WERI-Rb-1 (cell line): ENCODE measurements around the gene KIRREL3.

Source experiments
- DNase-seq: peaks from one replicate; pipeline ENCODE4 v3.0.0-alpha.2; 2020
- H3K27ac ChIP-seq: fragments of 250-450 bp; sonication (Bioruptor Pico); 2 replicates; pipeline ENCODE4 v1.5.1; 2020; ENCODE audit warnings: mild to moderate bottlenecking, moderate library complexity
- H3K27me3 ChIP-seq: fragments of 250-450 bp; sonication (Bioruptor Pico); 2 replicates; pipeline ENCODE4 v1.5.1; 2021; ENCODE audit warnings: mild to moderate bottlenecking, low read depth, moderate library complexity; ENCODE audit not compliant: insufficient read depth, severe bottlenecking
- H3K36me3 ChIP-seq: fragments of 250-450 bp; sonication (Bioruptor Pico); 2 replicates; pipeline ENCODE4 v1.5.1; 2020; ENCODE audit warnings: mild to moderate bottlenecking, moderate library complexity
- H3K4me3 ChIP-seq: 2 replicates; pipeline ENCODE4 v1.5.1; 2011; ENCODE audit warnings: low read depth, mild to moderate bottlenecking, control low read depth, low read length
- H3K9me3 ChIP-seq: fragments of 250-450 bp; sonication (Bioruptor Pico); 2 replicates; pipeline ENCODE4 v1.5.1; 2021; ENCODE audit warnings: mild to moderate bottlenecking, moderate library complexity; ENCODE audit not compliant: severe bottlenecking
- TF ChIP-seq, protein P1 (sequence below): IDR thresholded peaks from 2 replicates; pipeline ENCODE4 v1.5.1; 2011; ENCODE audit warnings: low read depth, mild to moderate bottlenecking, control low read depth, inconsistent platforms, low read length

The KIRREL3 gene

DNA sequence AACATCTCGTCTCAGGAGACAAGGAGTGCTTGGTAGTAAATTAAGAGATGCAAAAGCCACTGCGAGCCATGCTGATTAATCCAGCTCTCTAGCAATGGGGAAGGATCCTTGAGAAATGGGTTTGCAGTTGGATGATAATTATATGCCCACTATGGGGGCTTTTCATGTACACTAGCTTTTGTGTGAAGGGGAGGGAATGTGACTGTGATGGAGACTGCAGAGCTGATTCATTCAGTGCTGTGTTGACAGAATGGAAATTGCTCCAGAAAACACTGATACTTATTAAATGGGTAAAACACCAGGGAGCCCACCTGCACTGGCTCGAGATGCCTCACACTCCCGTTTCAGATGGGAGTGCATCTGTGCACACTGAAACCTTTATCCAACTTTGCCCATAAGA, 37.0 kb upstream of the KIRREL3 start:
- DNase-seq = no peak
- H3K27me3 ChIP-seq = no peaks in the 10 kb centered on the region
- TF ChIP-seq, protein P1, sequence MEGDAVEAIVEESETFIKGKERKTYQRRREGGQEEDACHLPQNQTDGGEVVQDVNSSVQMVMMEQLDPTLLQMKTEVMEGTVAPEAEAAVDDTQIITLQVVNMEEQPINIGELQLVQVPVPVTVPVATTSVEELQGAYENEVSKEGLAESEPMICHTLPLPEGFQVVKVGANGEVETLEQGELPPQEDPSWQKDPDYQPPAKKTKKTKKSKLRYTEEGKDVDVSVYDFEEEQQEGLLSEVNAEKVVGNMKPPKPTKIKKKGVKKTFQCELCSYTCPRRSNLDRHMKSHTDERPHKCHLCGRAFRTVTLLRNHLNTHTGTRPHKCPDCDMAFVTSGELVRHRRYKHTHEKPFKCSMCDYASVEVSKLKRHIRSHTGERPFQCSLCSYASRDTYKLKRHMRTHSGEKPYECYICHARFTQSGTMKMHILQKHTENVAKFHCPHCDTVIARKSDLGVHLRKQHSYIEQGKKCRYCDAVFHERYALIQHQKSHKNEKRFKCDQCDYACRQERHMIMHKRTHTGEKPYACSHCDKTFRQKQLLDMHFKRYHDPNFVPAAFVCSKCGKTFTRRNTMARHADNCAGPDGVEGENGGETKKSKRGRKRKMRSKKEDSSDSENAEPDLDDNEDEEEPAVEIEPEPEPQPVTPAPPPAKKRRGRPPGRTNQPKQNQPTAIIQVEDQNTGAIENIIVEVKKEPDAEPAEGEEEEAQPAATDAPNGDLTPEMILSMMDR = no peak

DNA sequence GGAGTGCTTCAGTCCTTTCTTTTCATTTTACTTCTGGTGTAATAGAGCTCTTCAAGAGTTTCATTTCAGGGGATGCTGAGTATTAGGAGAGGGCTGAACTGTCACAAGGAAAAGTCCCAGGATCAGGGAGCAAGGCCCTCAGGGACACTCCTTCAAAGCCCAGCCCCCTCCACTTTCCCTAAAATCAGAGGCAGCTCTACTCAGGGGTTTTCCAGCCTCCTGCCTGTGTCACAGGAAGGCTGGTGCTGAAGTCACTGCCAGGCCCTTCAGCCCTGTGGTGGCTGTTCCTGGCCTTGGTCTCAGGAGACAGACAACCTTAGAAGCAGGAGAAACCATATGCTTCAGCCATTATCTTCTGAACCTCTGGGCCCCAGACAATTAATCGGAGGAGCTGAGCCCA, 36.4 kb upstream of the KIRREL3 start:
- Histone ChIP-seq H3K4me3 (no peak overlapping the region), H3K27ac (no peak overlapping the region), H3K27me3 (no peaks in the 10 kb centered on the region), H3K36me3 (no peaks in the 10 kb centered on the region), H3K9me3 (no peaks in the 10 kb centered on the region)
- DNase-seq = peak; percentile 9
- TF ChIP-seq, protein P1 = no peak

More for the DNA sequence above, 37.0 kb upstream of the KIRREL3 start:
- Histone ChIP-seq H3K27ac (no peak overlapping the region), H3K36me3 (no peaks in the 10 kb centered on the region), H3K9me3 (no peaks in the 10 kb centered on the region), H3K4me3 (no peak overlapping the region)

DNA sequence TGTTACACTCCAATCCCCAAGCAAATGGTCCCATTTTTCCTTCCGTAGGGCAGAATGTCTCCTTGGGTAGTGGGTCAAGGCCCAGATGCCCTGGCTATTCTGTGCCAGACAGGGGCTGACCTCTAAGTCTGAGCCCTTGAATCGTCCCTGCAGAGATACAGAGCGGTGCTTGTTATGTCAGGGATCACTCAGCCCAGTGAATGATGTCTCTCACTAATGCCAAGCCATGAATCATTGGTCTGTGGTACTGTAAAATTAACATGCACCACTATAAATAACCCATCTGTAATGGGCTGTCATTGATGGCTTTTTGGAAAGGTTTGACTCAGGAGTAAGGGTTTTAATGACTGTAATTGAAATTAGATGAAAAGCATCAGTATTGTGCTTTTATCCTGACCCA, 35.3 kb upstream of the KIRREL3 start:
- DNase-seq = no peak
- no peak overlapping the region for H3K27ac ChIP-seq
- no peaks in the 10 kb centered on the region for H3K9me3 ChIP-seq
- no peak overlapping the region for H3K4me3 ChIP-seq
- TF ChIP-seq, protein P1 = no peak
- H3K36me3 ChIP-seq = no peaks in the 10 kb centered on the region
- H3K27me3 ChIP-seq = no peaks in the 10 kb centered on the region

DNA sequence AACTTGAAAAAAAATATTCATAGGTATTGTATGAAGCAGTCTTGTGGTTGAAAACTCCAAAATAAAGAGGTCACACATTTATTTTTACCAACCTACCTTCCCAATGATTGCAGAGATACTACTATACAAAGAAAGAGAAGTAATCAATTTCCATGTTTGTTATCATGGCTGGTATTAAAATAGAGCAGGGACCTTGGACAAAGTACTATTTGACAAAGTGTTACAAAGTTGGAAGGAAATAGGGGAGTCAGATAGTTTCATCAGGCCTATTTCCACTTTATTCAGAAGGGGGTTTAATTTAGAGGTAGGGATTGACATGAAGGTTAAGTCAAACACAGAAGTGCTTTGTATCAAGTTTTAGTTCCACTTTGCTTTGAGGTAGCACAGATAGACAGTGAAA, 34.4 kb upstream of the KIRREL3 start:
- Histone ChIP-seq H3K36me3 (no peaks in the 10 kb centered on the region), H3K27me3 (no peaks in the 10 kb centered on the region), H3K9me3 (no peaks in the 10 kb centered on the region), H3K4me3 (no peak overlapping the region), H3K27ac (no peak overlapping the region)
- TF ChIP-seq, protein P1 = no peak
- no peak for DNase-seq

DNA sequence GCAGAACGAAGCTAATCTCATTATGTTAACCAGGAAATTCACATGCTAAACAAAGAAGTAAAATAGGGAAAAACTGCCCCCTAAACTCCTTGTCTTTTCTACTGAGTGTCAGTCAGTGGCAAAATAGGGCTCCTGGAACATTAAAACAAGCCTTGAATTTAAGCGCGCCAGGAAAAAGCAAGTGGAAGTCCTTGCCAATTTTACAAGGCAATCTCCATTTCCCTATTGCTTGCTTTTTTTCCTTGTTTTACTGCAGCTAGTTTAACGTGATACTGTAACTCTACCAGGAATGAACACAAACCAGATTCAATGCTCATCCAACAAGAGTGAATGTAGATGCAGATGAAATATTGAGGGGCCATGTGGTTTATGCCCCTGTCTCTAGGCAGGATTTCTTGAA, 28.1 kb upstream of the KIRREL3 start:
- Histone ChIP-seq H3K36me3 (no peaks in the 10 kb centered on the region), H3K4me3 (no peak overlapping the region), H3K9me3 (no peaks in the 10 kb centered on the region), H3K27me3 (no peaks in the 10 kb centered on the region), H3K27ac (no peak overlapping the region)
- DNase-seq = no peak
- TF ChIP-seq, protein P1 = no peak

DNA sequence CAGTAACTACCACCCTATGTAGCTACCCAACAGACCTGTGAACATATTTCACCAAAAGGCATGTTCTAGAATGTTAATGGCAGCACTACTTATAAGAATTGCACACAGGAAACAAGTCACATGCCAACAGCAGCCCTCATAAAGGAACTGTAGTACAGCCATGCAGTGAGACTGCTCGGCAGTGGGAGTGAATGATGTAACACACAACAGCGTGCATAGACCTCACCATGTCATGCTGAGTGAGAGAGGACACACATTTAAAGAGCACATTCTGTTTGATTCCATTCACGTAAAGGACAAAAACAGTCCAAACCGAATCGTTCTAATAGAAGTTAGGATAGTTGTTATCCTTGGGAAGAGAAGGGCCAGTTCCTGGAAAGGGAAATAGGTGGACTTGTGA, 27.2 kb upstream of the KIRREL3 start:
- Histone ChIP-seq H3K9me3 (no peaks in the 10 kb centered on the region), H3K36me3 (no peaks in the 10 kb centered on the region), H3K27me3 (no peaks in the 10 kb centered on the region), H3K27ac (no peak overlapping the region), H3K4me3 (no peak overlapping the region)
- no peak for DNase-seq
- TF ChIP-seq, protein P1 = no peak
